HG02884 (cell line): ENCODE results near the gene HEATR1.

Experiments
- ATAC-seq: cut with Tn5 transposase; IDR thresholded peaks from one replicate; pipeline ENCODE4 v1.9.1; 2021; ENCODE audit warnings: mild to moderate bottlenecking, moderate library complexity; ENCODE audit not compliant: unreplicated experiment

The HEATR1 gene

GRCh38 chr1:236543065-236543669 is 61.1 kb downstream of the HEATR1 start:
- no peak for ATAC-seq

GRCh38 chr1:236541710-236542109 is 62.6 kb downstream of the HEATR1 start:
- no peak for ATAC-seq

GRCh38 chr1:236540813-236541465 is 63.4 kb downstream of the HEATR1 start:
- ATAC-seq: no peak

GRCh38 chr1:236536540-236536939 is 67.8 kb downstream of the HEATR1 start:
- no peak for ATAC-seq

GRCh38 chr1:236535662-236536161 is 68.6 kb downstream of the HEATR1 start:
- no peak for ATAC-seq

GRCh38 chr1:236535190-236535589 is 69.1 kb downstream of the HEATR1 start:
- ATAC-seq: no peak

GRCh38 chr1:236534151-236534651 is 70.1 kb downstream of the HEATR1 start:
- ATAC-seq: no peak

- ATAC-seq: no peak
These were observed 71.5 kb downstream of the HEATR1 start for GRCh38 chr1:236532850-236533249.

- ATAC-seq: no peak
These were observed 73.4 kb downstream of the HEATR1 start for GRCh38 chr1:236530959-236531358.

- ATAC-seq: no peak
These were observed 74.0 kb downstream of the HEATR1 start for GRCh38 chr1:236530286-236530685.

- ATAC-seq: no peak
These were observed 78.2 kb downstream of the HEATR1 start for GRCh38 chr1:236526079-236526478.

GRCh38 chr1:236524895-236525184 is 79.5 kb downstream of the HEATR1 start:
- no peak for ATAC-seq

- peak; percentile 88 for ATAC-seq
These were observed 80.0 kb downstream of the HEATR1 start for GRCh38 chr1:236524142-236524894.

- peak; percentile 55 for ATAC-seq
These were observed 80.6 kb downstream of the HEATR1 start, which contains the start of gene LGALS8 for GRCh38 chr1:236523704-236524141. Gene LGALS8, plus strand, starts transcription at chr1:236523982. Its CDS starts 2,089 bp downstream, at chr1:236526071.

- ATAC-seq: no peak
These were observed 81.2 kb downstream of the HEATR1 start for GRCh38 chr1:236522937-236523703.

- ATAC-seq: no peak
These were observed 83.8 kb downstream of the HEATR1 start for GRCh38 chr1:236520445-236521005.

- no peak for ATAC-seq
These were observed 86.0 kb downstream of the HEATR1 start for GRCh38 chr1:236518322-236518721.

- ATAC-seq: no peak
These were observed 87.2 kb downstream of the HEATR1 start for GRCh38 chr1:236516929-236517704.

GRCh38 chr1:236515443-236515958 is 88.8 kb downstream of the HEATR1 start:
- no peak for ATAC-seq
